Upper lobe of left lung (tissue), 6 donors: ENCODE data around the gene SV2C. TPM values are rescaled to one million over a fixed set of nuclear protein-coding genes. Genes with fewer than 3 reads are reported as not detected.

Source experiments
- ATAC-seq, 2 donors: fragments of 200-7000 bp; cut with Tn5 transposase; one replicate each; pipeline ENCODE4 v1.9.1; 2022; ENCODE audit warnings: mild to moderate bottlenecking in 2 of 2, moderate library complexity in 2 of 2; ENCODE audit not compliant: low FRiP score in 2 of 2
- DNase-seq, 2 donors: peaks; one replicate each; pipeline ENCODE4 v3.0.0-alpha.2; 2019 to 2020
- H3K27ac ChIP-seq, 4 donors: fragments of 200-600 bp; sonication (generic); one replicate each; pipeline ENCODE4 v1.5.1; 2016 to 2019
- H3K27me3 ChIP-seq, 4 donors: fragments of 200-600 bp; sonication (generic); one replicate each; pipeline ENCODE4 v1.5.1; 2017 to 2019
- H3K36me3 ChIP-seq, 4 donors: fragments of 200-600 bp; sonication (generic); one replicate each; pipeline ENCODE4 v1.5.1; 2016 to 2019
- H3K4me1 ChIP-seq, 4 donors: fragments of 200-600 bp; sonication (generic); one replicate each; pipeline ENCODE4 v1.5.1; 2018 to 2019
- H3K4me3 ChIP-seq, 4 donors: fragments of 200-600 bp; sonication (generic); one replicate each; pipeline ENCODE4 v1.5.1; 2017 to 2019; ENCODE audit warnings: mild to moderate bottlenecking in 2 of 4, moderate library complexity in 1 of 4
- H3K9me3 ChIP-seq, 4 donors: fragments of 200-600 bp; sonication (generic); one replicate each; pipeline ENCODE4 v1.5.1; 2018 to 2019
- EP300 ChIP-seq, 4 donors: sonication (generic); formaldehyde crosslinking; IDR thresholded peaks; one replicate each; pipeline ENCODE4 v1.5.1; 2017; ENCODE audit warnings: antibody characterized with exemption in 4 of 4, control low read depth in 2 of 4
- POLR2A ChIP-seq, 4 donors: fragments of 450-650 bp; IDR thresholded peaks; one replicate each; pipeline ENCODE4 v1.5.1; 2016 to 2017; ENCODE audit warnings: antibody characterized with exemption in 4 of 4, mild to moderate bottlenecking in 2 of 4
- POLR2AphosphoS5 ChIP-seq, 2 donors: sonication (generic); formaldehyde crosslinking; IDR thresholded peaks; one replicate each; pipeline ENCODE4 v1.5.1; 2017; ENCODE audit warnings: antibody characterized with exemption in 2 of 2
- WGBS, 2 donors: methylation state at CpG; one replicate each; pipeline ENCODE4 v1.1.5; 2017 to 2018; 5-methylcytosine and 5-hydroxymethylcytosine counted together
- total RNA-seq, 6 donors: library from RNA; depleted of rRNA in 4 of 6; stranded (reverse); fragments of >200 nt in 4 of 6; gene quantifications; one replicate each; pipeline versions ENCODE4 v1.1.0 to v1.2.1, GENCODE V29; 2016 to 2021
- TF ChIP-seq, protein P1 (sequence below), 6 experiments: fragments of 450-650 bp in 4 of 6; fragments of 200-600 bp in 2 of 6; sonication (generic) in 2 of 6; IDR thresholded peaks; one replicate each; pipeline ENCODE4 v1.5.1; 2016 to 2019; ENCODE audit warnings: antibody characterized with exemption in 6 of 6
- donor health status: DM: no; HTN: no; CAD: no; lungs with moderate emphysema.
- donor health status: DM: no; HTN: yes; CAD: no; lungs with severe emphysema.

The SV2C gene
- total RNA-seq, 6 donors from 2014 or later = 0.15 to 0.51 (median 0.21) TPM; not detected in 2

DNA sequence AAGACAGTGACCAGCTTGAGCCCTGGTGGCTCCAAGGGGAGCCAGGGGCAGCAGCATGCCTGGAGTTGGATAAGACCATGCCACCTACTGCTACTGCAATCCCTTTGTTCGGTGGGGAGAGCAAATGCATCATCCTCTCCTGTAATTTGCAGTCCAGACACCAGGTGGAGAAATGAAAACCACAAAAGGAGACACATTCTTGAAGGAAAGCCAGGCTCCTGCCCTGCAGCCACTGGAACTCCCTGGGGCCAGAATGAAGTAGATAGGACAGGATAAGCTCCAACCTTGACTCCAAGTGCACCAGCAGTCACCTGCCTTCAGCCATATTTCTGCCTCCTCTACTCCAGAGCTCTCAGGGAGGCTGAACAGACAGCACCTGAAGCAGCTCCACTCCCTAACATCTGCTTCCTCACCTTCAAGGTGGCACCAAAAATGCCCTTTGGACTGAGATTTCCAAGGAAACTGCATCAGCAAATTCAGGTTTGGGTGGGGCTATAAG, 254.8 kb downstream of the SV2C start:
- no peak overlapping the region for H3K4me3 ChIP-seq
- no peaks in the 10 kb centered on the region for H3K27me3 ChIP-seq
- WGBS, 2 donors = 0% methylated on average over 1 of the region's 1 CpG
- H3K36me3 ChIP-seq = no peaks in the 10 kb centered on the region
- DNase-seq (peak in 1 of 2 donors; percentile 44), ATAC-seq (peak; percentile 46 to 70)
- no peaks in the 10 kb centered on the region for H3K9me3 ChIP-seq
- TF ChIP-seq, protein P1, sequence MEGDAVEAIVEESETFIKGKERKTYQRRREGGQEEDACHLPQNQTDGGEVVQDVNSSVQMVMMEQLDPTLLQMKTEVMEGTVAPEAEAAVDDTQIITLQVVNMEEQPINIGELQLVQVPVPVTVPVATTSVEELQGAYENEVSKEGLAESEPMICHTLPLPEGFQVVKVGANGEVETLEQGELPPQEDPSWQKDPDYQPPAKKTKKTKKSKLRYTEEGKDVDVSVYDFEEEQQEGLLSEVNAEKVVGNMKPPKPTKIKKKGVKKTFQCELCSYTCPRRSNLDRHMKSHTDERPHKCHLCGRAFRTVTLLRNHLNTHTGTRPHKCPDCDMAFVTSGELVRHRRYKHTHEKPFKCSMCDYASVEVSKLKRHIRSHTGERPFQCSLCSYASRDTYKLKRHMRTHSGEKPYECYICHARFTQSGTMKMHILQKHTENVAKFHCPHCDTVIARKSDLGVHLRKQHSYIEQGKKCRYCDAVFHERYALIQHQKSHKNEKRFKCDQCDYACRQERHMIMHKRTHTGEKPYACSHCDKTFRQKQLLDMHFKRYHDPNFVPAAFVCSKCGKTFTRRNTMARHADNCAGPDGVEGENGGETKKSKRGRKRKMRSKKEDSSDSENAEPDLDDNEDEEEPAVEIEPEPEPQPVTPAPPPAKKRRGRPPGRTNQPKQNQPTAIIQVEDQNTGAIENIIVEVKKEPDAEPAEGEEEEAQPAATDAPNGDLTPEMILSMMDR (IDR thresholded peaks at IDR 0.05) = peak; percentile 17 to 73 (median 52)
- no peak for TF ChIP-seq POLR2A (IDR thresholded peaks at IDR 0.05)
- H3K4me1 ChIP-seq = peaks cover 5 to 9% (median 6%) of the 10 kb centered on the region in 4 donors
- no peak overlapping the region for H3K27ac ChIP-seq

DNA sequence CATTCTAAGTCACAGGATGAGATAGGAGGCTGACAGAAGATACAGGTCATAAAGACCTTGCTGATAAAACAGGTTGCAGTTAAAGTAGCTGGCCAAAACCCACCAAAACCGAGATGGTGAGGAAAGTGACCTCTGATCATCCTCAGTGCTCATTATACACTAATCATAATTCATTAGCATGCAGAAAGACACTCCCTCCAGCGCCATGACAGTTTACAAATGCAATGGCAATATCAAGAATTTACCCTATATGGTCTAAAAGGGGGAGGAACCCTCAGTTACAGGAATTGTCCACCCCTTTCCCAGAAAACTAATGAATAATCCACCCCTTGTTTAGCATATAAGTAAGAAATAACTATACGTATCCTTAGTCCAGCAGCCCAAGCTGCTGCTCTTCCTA, 256.7 kb downstream of the SV2C start:
- WGBS, 2 donors = 88 to 94% methylated on average over 3 of the region's 3 CpGs
- H3K27ac ChIP-seq = no peak overlapping the region
- peaks cover 5 to 9% (median 6%) of the 10 kb centered on the region in 4 donors for H3K4me1 ChIP-seq
- ATAC-seq (no peak), DNase-seq (no peak)
- H3K27me3 ChIP-seq = no peaks in the 10 kb centered on the region
- no peaks in the 10 kb centered on the region for H3K9me3 ChIP-seq
- TF ChIP-seq POLR2AphosphoS5 (IDR thresholded peaks at IDR 0.05) (no peak), POLR2A (IDR thresholded peaks at IDR 0.05) (no peak), EP300 (IDR thresholded peaks at IDR 0.05) (no peak)
- TF ChIP-seq, protein P1 (IDR thresholded peaks at IDR 0.05) = no peak
- no peak overlapping the region for H3K4me3 ChIP-seq
- H3K36me3 ChIP-seq = no peaks in the 10 kb centered on the region

DNA sequence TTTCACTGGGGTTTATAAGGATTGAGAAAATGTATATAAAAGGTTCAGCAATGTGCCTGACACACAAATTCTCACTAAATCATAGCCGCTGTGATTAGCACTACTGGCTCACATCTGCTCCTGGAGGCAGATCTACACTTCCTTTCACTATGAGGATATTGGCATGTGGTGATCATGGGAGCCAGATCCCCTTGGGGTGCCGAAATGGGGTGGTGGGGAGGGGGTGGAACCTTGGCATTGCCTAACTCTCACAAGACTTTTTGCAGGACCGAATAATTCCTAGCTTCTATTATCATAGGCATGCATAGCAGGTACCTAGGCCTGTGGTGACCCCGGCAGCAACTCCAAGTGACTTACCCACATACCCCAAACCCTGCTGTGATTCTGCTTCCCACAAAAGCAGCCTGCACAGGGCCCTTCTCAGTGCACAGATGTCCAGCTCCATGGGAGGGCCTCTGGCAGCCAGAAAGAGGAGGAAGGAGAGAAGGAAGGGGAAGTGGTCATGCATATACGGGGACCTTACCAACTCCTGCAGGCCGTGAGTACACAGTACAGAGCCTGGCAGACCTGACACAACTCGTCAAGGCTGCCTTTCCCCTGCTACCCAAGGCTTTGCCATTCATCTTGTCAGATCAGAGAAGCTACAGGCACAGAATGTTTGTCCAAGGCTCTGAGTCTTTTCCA, 258.6 kb downstream of the SV2C start:
- H3K9me3 ChIP-seq = no peaks in the 10 kb centered on the region
- ATAC-seq (peak; percentile 54 to 74), DNase-seq (peak in 1 of 2 donors; percentile 29)
- 56 to 68% methylated on average over 7 of the region's 7 CpGs for WGBS, 2 donors
- TF ChIP-seq POLR2A (IDR thresholded peaks at IDR 0.05) (no peak), POLR2AphosphoS5 (IDR thresholded peaks at IDR 0.05) (no peak)
- TF ChIP-seq, protein P1 (IDR thresholded peaks at IDR 0.05) = no peak
- H3K4me1 ChIP-seq = peaks cover 5 to 9% (median 6%) of the 10 kb centered on the region in 4 donors
- no peaks in the 10 kb centered on the region for H3K36me3 ChIP-seq
- H3K4me3 ChIP-seq = no peak overlapping the region
- no peak overlapping the region for H3K27ac ChIP-seq
- H3K27me3 ChIP-seq = no peaks in the 10 kb centered on the region

DNA sequence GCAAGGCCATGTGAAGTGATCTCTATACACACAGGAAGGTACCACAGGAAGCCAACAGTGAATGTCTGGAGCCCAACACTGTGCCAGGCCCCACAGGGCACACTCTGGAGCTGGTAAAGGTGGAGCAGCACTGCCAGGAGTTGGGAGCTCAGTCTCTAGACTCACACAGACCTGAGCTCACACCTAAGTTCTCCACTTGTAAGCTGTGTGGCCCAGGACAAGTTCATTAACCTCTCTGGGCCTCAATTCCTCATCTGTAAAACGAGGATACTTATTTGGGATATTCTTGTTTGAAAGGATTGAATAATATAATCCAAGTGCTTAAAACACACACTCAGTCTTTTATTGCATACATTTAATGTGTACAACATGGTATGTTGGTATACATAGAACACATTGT, 259.3 kb downstream of the SV2C start:
- TF ChIP-seq POLR2A (IDR thresholded peaks at IDR 0.05) (no peak), EP300 (IDR thresholded peaks at IDR 0.05) (no peak), POLR2AphosphoS5 (IDR thresholded peaks at IDR 0.05) (no peak)
- TF ChIP-seq, protein P1 (IDR thresholded peaks at IDR 0.05) = no peak

DNA sequence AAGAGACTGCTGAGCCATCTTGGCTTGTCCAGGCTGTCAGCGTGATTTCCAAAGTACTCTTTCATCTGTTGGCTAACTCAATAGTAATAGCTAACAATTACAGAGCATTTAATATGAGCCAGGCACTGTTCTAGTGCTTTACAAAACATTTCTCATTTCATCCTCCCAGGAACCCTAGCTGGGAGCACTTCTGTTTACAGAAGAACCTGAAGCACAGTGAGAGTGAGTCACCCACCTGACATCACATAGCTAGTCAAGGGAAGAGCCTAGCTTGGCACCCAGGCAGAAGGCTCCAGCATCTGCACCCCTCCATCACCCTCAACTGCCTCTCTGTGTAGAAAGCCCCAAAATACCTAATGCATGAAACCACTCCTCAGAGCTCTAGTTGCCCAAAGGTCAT, 262.4 kb downstream of the SV2C start:
- Histone ChIP-seq H3K27ac (no peak overlapping the region), H3K9me3 (no peaks in the 10 kb centered on the region), H3K4me1 (peaks cover 0 to 6% (median 0%) of the 10 kb centered on the region in 4 donors), H3K4me3 (no peak overlapping the region), H3K27me3 (no peaks in the 10 kb centered on the region), H3K36me3 (no peaks in the 10 kb centered on the region)
- WGBS, 2 donors = 87 to 100% methylated on average over 1 of the region's 1 CpG
- DNase-seq (no peak), ATAC-seq (no peak)
- TF ChIP-seq POLR2A (IDR thresholded peaks at IDR 0.05) (no peak), POLR2AphosphoS5 (IDR thresholded peaks at IDR 0.05) (no peak), EP300 (IDR thresholded peaks at IDR 0.05) (no peak)
- TF ChIP-seq, protein P1 (IDR thresholded peaks at IDR 0.05) = no peak

More for the DNA sequence above, 259.3 kb downstream of the SV2C start:
- Histone ChIP-seq H3K4me3 (no peak overlapping the region), H3K27ac (no peak overlapping the region), H3K9me3 (no peaks in the 10 kb centered on the region), H3K27me3 (no peaks in the 10 kb centered on the region), H3K36me3 (no peaks in the 10 kb centered on the region), H3K4me1 (peaks cover 5 to 9% (median 6%) of the 10 kb centered on the region in 4 donors)
- 69 to 94% methylated on average over 1 of the region's 1 CpG for WGBS, 2 donors
- DNase-seq = no peak
- no peak for ATAC-seq
